Measurements from ENCODE around the gene MAEL. TPM values are rescaled to one million over a fixed set of nuclear protein-coding genes. Genes with fewer than 3 reads are reported as not detected.

MAEL gene
- total and polyA plus RNA-seq, 4 experiments from 2014 or later, result not detected

GRCh38 chr1:166972193-166972592, 16.9 kb upstream of the MAEL start:
- Histone ChIP-seq H3K4me1 (ENCODE audit: insufficient read depth, low read length) (peaks cover 13% of the 10 kb centered on the region), H3K36me3 (ENCODE audit: insufficient read depth, low read length) (no peaks in the 10 kb centered on the region), H3K27me3 (ENCODE audit: insufficient read depth, low read length) (peaks cover 10% of the 10 kb centered on the region), H3K9me3 (ENCODE audit: control insufficient read depth in 1 of 2, low read length in 2 of 2) (no peaks in the 10 kb centered on the region), H3K4me3 (ENCODE audit: low read length in 2 of 2) (no peak overlapping the region), H3K27ac (ENCODE audit: low read depth, low read length) (no peak overlapping the region)
- CTCF ChIA-PET (ENCODE audit: partially characterized antibody), result no interaction called here
- Mint-ChIP-seq H3K27me3 (peaks cover 16 to 42% of the 10 kb centered on the region in 2 donors), H3K4me1 (peaks cover 13 to 28% (median 22%) of the 10 kb centered on the region in 4 donors), H3K36me3 (peaks cover 0 to 4% of the 10 kb centered on the region in 2 donors), H3K4me3 (peak overlapping the region in 1 of 8 donors; percentile 9), H3K9me3 (no peaks in the 10 kb centered on the region), H3K27ac (peak overlapping the region in 1 of 7 donors; percentile 42)
- no peak for DNase-seq
- intact Hi-C loops (cut with micrococcal nuclease), result no loop called here
- POLR2A ChIA-PET (ENCODE audit: partially characterized antibody), result no interaction called here

GRCh38 chr1:166972826-166973225, 16.3 kb upstream of the MAEL start:
- intact Hi-C loops (cut with micrococcal nuclease), result no loop called here
- peaks cover 16 to 39% of the 10 kb centered on the region in 2 donors for H3K27me3 Mint-ChIP-seq
- Histone ChIP-seq H3K4me1 (ENCODE audit: insufficient read depth, low read length) (peaks cover 13% of the 10 kb centered on the region), H3K9me3 (ENCODE audit: control insufficient read depth in 1 of 2, low read length in 2 of 2) (no peaks in the 10 kb centered on the region), H3K36me3 (ENCODE audit: insufficient read depth, low read length) (no peaks in the 10 kb centered on the region), H3K4me3 (ENCODE audit: low read length in 2 of 2) (no peak overlapping the region), H3K27me3 (ENCODE audit: insufficient read depth, low read length) (peaks cover 10% of the 10 kb centered on the region), H3K27ac (ENCODE audit: low read depth, low read length) (no peak overlapping the region)
- H3K9me3 Mint-ChIP-seq, result no peaks in the 10 kb centered on the region
- H3K36me3 Mint-ChIP-seq, result peaks cover 0 to 4% of the 10 kb centered on the region in 2 donors
- ChIA-PET CTCF (ENCODE audit: partially characterized antibody) (no interaction called here), POLR2A (ENCODE audit: partially characterized antibody) (no interaction called here)
- no peak overlapping the region for H3K27ac Mint-ChIP-seq
- H3K4me3 Mint-ChIP-seq, result peak overlapping the region in 1 of 8 donors; percentile 5
- H3K4me1 Mint-ChIP-seq, result peaks cover 13 to 28% (median 22%) of the 10 kb centered on the region in 4 donors
- DNase-seq, result no peak

DNA sequence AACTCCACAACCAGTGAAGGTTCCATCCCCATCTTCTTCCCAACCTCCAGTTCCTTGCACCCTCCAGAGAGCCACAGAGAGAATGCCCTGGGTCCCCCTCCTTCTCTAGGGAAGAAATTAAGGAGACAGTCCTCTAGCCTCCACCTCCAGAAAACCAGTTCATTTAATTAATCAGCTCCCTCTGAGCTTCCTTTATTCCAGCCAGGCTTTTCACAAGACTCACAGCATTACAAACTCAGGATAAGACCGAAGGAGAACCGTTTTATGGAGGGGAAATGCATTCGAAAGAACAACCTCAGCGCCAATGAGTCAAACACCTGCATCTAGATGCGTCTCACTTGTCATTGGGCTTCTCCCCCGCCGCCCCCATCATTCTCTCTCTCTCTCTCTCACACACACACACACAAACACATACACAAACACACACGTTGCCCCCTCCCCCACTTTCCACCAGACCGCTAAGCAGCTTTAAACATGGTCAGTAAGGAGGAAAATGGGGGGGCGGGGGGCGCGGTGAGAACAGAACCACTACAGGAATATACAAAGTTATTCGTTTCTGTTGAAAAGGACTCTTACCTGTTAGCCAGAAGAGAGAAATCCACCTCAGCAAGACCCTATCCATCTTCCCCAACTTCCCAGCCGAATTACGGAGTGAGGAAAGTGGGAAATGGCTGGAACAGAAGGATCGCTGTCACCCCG, 14.3 kb upstream of the MAEL start:
- peaks cover 16 to 28% of the 10 kb centered on the region in 2 donors for H3K27me3 Mint-ChIP-seq

DNA sequence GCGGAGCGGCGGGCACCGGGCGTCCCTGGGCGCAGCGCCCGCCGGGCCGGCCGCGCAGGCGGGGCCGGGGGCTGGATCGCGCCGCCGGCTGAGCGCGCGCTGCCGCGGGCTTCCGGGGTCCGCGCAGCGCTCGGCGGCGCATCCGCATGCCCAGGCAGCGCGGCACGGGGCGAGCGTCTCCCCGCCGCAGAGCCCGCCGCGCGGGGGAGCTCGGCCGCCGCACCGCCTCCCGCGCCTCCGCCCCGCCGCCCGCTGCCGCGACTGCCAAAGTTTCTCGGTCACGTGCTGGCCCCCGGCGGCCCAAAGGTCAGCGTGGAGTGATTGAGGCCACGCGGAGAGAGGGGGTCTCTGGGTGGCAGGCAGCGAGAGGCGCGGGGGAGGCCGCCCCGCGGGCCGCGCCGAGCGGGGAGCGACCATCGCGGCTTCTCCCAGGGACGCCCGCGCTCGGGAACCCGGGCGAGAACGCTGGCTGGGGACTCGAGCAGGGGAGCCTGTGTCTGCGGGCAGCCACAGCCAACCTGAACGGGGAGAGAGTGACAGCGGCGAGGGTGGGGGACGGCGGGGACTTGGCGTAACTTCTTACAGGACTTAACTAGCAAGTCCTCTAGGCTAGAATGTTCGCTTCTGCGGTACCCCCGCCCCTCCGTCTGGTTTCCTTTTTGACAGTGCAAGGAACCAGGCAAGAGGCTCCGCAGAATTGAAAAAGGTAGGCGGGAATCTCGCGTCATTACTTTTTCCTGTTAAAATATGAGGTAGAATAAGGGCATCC, 13.5 kb upstream of the MAEL start, which contains the start of gene ILDR2:
TSS of gene ILDR2 (minus strand) at position 180 of the 769 bp plus-strand sequence. CDS start 272 bp downstream, outside the sequence.
- DNase-seq, result peak; percentile 31 to 72 (median 42)
- Histone ChIP-seq H3K4me1 (ENCODE audit: insufficient read depth, low read length) (peaks cover 13% of the 10 kb centered on the region), H3K4me3 (ENCODE audit: low read length in 2 of 2) (peak within 1 kb of the TSS; percentile 28 to 59), H3K9me3 (ENCODE audit: control insufficient read depth in 1 of 2, low read length in 2 of 2) (no peaks in the 10 kb centered on the region), H3K27ac (ENCODE audit: low read depth, low read length) (no peak within 1 kb of the TSS), H3K36me3 (ENCODE audit: insufficient read depth, low read length) (no peaks in the 10 kb centered on the region), H3K27me3 (ENCODE audit: insufficient read depth, low read length) (peaks cover 10% of the 10 kb centered on the region)
- ChIA-PET POLR2A (ENCODE audit: partially characterized antibody) (interaction anchor here (1.7 kb wide), 1 partner anchor 100 kb away, joined by 3 read pairs; the partner anchor contains the start of gene TADA1), CTCF (ENCODE audit: partially characterized antibody) (interaction anchor here (1.2 kb wide), 1 partner anchor 64 kb away, joined by 3 read pairs; no protein-coding TSS in a partner anchor)
- Mint-ChIP-seq H3K4me3 (peak within 1 kb of the TSS; percentile 81 to 96 (median 90)), H3K27me3 (peaks cover 14 to 23% of the 10 kb centered on the region in 2 donors), H3K36me3 (peaks cover 0 to 4% of the 10 kb centered on the region in 2 donors), H3K4me1 (peaks cover 13 to 26% (median 21%) of the 10 kb centered on the region in 4 donors), H3K9me3 (no peaks in the 10 kb centered on the region), H3K27ac (peak within 1 kb of the TSS; percentile 20 to 82 (median 73))
- intact Hi-C loops (cut with micrococcal nuclease), result loop anchor here (1.0 to 5.0 kb wide), 3 partner anchors 65 to 83 kb away; no protein-coding TSS in a partner anchor

More for the DNA sequence above, 14.3 kb upstream of the MAEL start:
- no peaks in the 10 kb centered on the region for H3K9me3 Mint-ChIP-seq
- H3K27ac ChIP-seq (ENCODE audit: low read depth, low read length), result no peak overlapping the region
- no peaks in the 10 kb centered on the region for H3K36me3 ChIP-seq (ENCODE audit: insufficient read depth, low read length)
- no peaks in the 10 kb centered on the region for H3K9me3 ChIP-seq (ENCODE audit: control insufficient read depth in 1 of 2, low read length in 2 of 2)
- H3K4me1 ChIP-seq (ENCODE audit: insufficient read depth, low read length), result peaks cover 13% of the 10 kb centered on the region
- ChIA-PET POLR2A (ENCODE audit: partially characterized antibody) (interaction anchor here (1.7 kb wide), 1 partner anchor 99 kb away, joined by 3 read pairs; the partner anchor contains the start of gene TADA1), CTCF (ENCODE audit: partially characterized antibody) (interaction anchor here (0.6 to 1.7 kb wide), 4 partner anchors 18 to 555 kb away, joined by 3 to 7 read pairs (median 4); no protein-coding TSS in a partner anchor)
- H3K27me3 ChIP-seq (ENCODE audit: insufficient read depth, low read length), result peaks cover 10% of the 10 kb centered on the region
- peak overlapping the region in 1 of 2 donors; percentile 59 for H3K4me3 ChIP-seq (ENCODE audit: low read length in 2 of 2)
- intact Hi-C loops (cut with micrococcal nuclease), result loop anchor here (1.0 to 5.0 kb wide), 3 partner anchors 64 to 84 kb away; no protein-coding TSS in a partner anchor
- DNase-seq, result peak; percentile 11 to 40 (median 18)
- peak overlapping the region; percentile 81 to 96 (median 90) for H3K4me3 Mint-ChIP-seq
- H3K27ac Mint-ChIP-seq, result peak overlapping the region in 6 of 7 donors; percentile 5 to 82 (median 73)
- H3K4me1 Mint-ChIP-seq, result peaks cover 13 to 28% (median 22%) of the 10 kb centered on the region in 4 donors
- H3K36me3 Mint-ChIP-seq, result peaks cover 0 to 4% of the 10 kb centered on the region in 2 donors

DNA sequence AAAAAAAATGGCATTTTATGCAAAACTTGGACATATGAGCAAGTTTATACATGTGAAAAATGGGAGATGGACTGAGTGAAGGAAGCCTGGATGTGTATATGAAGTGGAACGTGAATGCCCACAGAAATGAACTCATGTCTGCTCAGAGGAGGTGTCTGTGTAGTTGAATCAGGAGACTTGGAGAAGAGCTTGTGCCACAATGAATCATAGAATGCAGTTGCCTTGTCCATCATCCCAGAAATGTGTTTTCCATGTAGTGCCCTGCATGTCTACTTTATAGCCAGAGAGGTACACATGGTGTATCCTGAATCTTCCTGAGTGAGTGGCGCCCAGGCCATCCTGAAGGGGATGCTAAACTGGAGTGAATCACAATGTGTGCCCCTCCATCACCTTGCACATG, 11.1 kb upstream of the MAEL start:
- Histone ChIP-seq H3K36me3 (ENCODE audit: insufficient read depth, low read length) (no peaks in the 10 kb centered on the region), H3K9me3 (ENCODE audit: control insufficient read depth in 1 of 2, low read length in 2 of 2) (no peaks in the 10 kb centered on the region), H3K27ac (ENCODE audit: low read depth, low read length) (no peak overlapping the region), H3K4me3 (ENCODE audit: low read length in 2 of 2) (no peak overlapping the region), H3K27me3 (ENCODE audit: insufficient read depth, low read length) (peaks cover 10% of the 10 kb centered on the region), H3K4me1 (ENCODE audit: insufficient read depth, low read length) (peaks cover 13% of the 10 kb centered on the region)
- H3K4me1 Mint-ChIP-seq, result peaks cover 7 to 22% (median 16%) of the 10 kb centered on the region in 4 donors
- CTCF ChIA-PET (ENCODE audit: partially characterized antibody), result interaction anchor here (1.3 to 3.4 kb wide), 2 partner anchors 68 to 81 kb away, joined by 3 to 11 read pairs; no protein-coding TSS in a partner anchor
- H3K27me3 Mint-ChIP-seq, result peaks cover 4 to 11% of the 10 kb centered on the region in 2 donors
- peaks cover 0 to 4% of the 10 kb centered on the region in 2 donors for H3K36me3 Mint-ChIP-seq
- no peak for DNase-seq
- intact Hi-C loops (cut with micrococcal nuclease), result loop anchor here (5.0 kb wide), 1 partner anchor 64 kb away; no protein-coding TSS in a partner anchor
- no peak overlapping the region for H3K27ac Mint-ChIP-seq
- POLR2A ChIA-PET (ENCODE audit: partially characterized antibody), result no interaction called here
- no peaks in the 10 kb centered on the region for H3K9me3 Mint-ChIP-seq
- no peak overlapping the region for H3K4me3 Mint-ChIP-seq

DNA sequence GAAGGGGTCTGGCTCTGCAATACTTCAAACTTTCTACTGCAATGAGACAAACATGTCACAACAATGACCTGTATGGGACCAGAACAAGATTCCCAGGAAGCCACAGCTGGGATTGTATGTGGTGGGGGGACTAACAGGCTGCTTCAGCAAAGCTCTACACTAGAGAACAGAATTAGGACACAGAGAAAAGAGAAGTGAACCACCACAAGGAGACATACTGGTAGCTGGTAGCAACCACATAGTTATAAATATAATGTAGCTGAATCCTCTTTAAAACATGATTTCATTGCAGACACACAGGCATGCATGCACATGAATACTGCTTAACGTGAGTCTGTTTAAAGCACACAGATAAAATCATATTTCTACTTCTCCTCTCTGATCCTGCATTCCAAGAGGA, 10.3 kb upstream of the MAEL start:
- Histone ChIP-seq H3K27me3 (ENCODE audit: insufficient read depth, low read length) (peaks cover 7% of the 10 kb centered on the region), H3K4me3 (ENCODE audit: low read length in 2 of 2) (no peak overlapping the region), H3K9me3 (ENCODE audit: control insufficient read depth in 1 of 2, low read length in 2 of 2) (no peaks in the 10 kb centered on the region), H3K4me1 (ENCODE audit: insufficient read depth, low read length) (peaks cover 13% of the 10 kb centered on the region), H3K27ac (ENCODE audit: low read depth, low read length) (no peak overlapping the region), H3K36me3 (ENCODE audit: insufficient read depth, low read length) (no peaks in the 10 kb centered on the region)
- intact Hi-C loops (cut with micrococcal nuclease), result loop anchor here (5.0 kb wide), 1 partner anchor 63 kb away; no protein-coding TSS in a partner anchor
- Mint-ChIP-seq H3K4me1 (peaks cover 7 to 21% (median 16%) of the 10 kb centered on the region in 4 donors), H3K9me3 (no peaks in the 10 kb centered on the region), H3K36me3 (peaks cover 0 to 4% of the 10 kb centered on the region in 2 donors), H3K27ac (no peak overlapping the region), H3K4me3 (no peak overlapping the region), H3K27me3 (peaks cover 4 to 9% of the 10 kb centered on the region in 2 donors)
- ChIA-PET POLR2A (ENCODE audit: partially characterized antibody) (interaction anchor here (0.6 kb wide), 1 partner anchor 79 kb away, joined by 3 read pairs; no protein-coding TSS in a partner anchor), CTCF (ENCODE audit: partially characterized antibody) (interaction anchor here (3.4 kb wide), 1 partner anchor 80 kb away, joined by 11 read pairs; no protein-coding TSS in a partner anchor)
- DNase-seq, result no peak

Measured in CD4-positive, alpha-beta memory T cell (primary cell).